SK-N-SH (cell line): ENCODE measurements around the gene STYK1.

Experiments
- CTCF ChIP-seq: fragments of 200-600 bp; sonication (generic); IDR thresholded peaks from 2 replicates; pipeline ENCODE4 v1.6.1; 2017; ENCODE audit warnings: antibody characterized with exemption, mild to moderate bottlenecking, moderate library complexity
- EP300 ChIP-seq, 2 experiments: IDR thresholded peaks; 2 replicates each; pipeline versions ENCODE4 v1.4.0 to v1.6.1; 2012; ENCODE audit warnings: borderline replicate concordance in 1 of 2, low read depth in 1 of 2, low read length in 1 of 2
- EZH2phosphoT487 ChIP-seq: fragments of 200-600 bp; sonication (generic); IDR thresholded peaks from 2 replicates; pipeline ENCODE4 v1.6.1; 2017; ENCODE audit warnings: low read depth, mixed run types, mild to moderate bottlenecking, antibody characterized with exemption, moderate library complexity, borderline replicate concordance
- NFIC ChIP-seq: IDR thresholded peaks from 2 replicates; pipeline ENCODE4 v1.4.0; 2012; ENCODE audit warnings: borderline replicate concordance
- RAD21 ChIP-seq: IDR thresholded peaks from 2 replicates; pipeline ENCODE4 v1.6.1; 2012; ENCODE audit warnings: mild to moderate bottlenecking, low read length
- REST ChIP-seq: IDR thresholded peaks from 2 replicates; pipeline ENCODE4 v1.6.1; 2012; ENCODE audit warnings: mild to moderate bottlenecking, low read depth, low read length, moderate library complexity
- SIN3A ChIP-seq: IDR thresholded peaks from 2 replicates; pipeline ENCODE4 v1.6.1; 2012; ENCODE audit warnings: low read depth, mild to moderate bottlenecking, low read length, moderate library complexity, borderline replicate concordance
- SMC3 ChIP-seq: IDR thresholded peaks from 2 replicates; pipeline ENCODE4 v1.6.1; 2012; ENCODE audit warnings: low read depth, low read length, improper control_type of control experiment

GRCh38 chr12:10607885-10608458 is 65.9 kb downstream of the STYK1 start:
- TF ChIP-seq CTCF (peak; percentile 55), REST (no peak), EP300 (IDR thresholded peaks at IDR 0.05; ENCODE audit: borderline replicate concordance in 1 of 2, low read depth in 1 of 2, low read length in 1 of 2) (no peak), SMC3 (no peak), RAD21 (no peak), EZH2phosphoT487 (no peak), SIN3A (no peak), NFIC (no peak)
